ENCODE data around the gene C2orf49. TPM values are rescaled to one million over a fixed set of nuclear protein-coding genes. Genes with fewer than 3 reads are reported as not detected.

Gene C2orf49
- total RNA-seq, 1 donor = 18.1 TPM

DNA sequence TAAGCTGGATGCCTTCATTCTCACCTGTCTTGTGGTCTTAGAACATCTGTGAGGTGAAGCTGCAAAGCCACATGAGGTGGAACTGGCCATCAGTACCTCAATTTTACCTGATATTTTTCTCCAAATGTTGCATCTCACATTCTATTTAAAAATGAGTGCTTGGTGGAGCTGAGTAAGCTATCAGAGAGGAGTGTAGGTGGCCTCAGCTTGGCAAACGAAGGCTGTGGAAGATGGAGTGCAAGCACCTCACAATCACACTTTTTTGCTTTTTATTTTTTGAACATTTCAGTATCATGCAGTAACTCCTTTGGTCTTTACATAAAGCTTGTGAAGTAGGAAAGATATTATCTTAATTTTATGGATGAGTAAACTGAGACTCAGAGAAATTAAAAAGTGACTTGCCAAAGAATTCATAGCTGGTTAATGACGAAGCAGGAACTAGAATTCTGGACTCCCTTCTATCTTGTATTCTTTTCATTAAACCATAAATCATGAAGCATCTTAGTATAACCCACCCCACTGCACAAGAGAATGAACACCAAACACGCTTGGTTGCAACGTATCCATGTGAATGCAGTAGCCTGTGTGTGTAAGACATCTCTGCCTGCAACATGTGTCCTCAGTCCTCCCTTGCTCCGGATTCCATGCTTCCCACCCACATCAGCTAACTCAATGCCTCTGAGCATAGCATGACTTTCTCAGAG, 27.2 kb downstream of the C2orf49 start:
- Histone ChIP-seq H3K4me3 (ENCODE audit: insufficient read depth, low read length) (no peak overlapping the region), H3K36me3 (ENCODE audit: insufficient read depth, low read length) (peaks cover 99% of the 10 kb centered on the region), H4K20me1 (ENCODE audit: insufficient read depth, low read length) (peaks cover 63% of the 10 kb centered on the region), H2AFZ (ENCODE audit: low read length) (no peak overlapping the region), H3K4me1 (ENCODE audit: insufficient read depth, low read length) (peaks cover 55% of the 10 kb centered on the region), H3K27me3 (ENCODE audit: insufficient read depth, low read length) (no peaks in the 10 kb centered on the region), H3K79me2 (ENCODE audit: insufficient read depth, low read length) (peaks cover 55% of the 10 kb centered on the region), H3K4me2 (ENCODE audit: insufficient read depth, low read length) (no peak overlapping the region), H3K27ac (ENCODE audit: low read depth, low read length) (peak overlapping the region; percentile 16), H3K9me3 (ENCODE audit: low read depth, low read length) (no peaks in the 10 kb centered on the region)
- peak; percentile 64 for DNase-seq (ENCODE audit: insufficient read length, low spot score, missing footprints)
- TF ChIP-seq, protein P1, sequence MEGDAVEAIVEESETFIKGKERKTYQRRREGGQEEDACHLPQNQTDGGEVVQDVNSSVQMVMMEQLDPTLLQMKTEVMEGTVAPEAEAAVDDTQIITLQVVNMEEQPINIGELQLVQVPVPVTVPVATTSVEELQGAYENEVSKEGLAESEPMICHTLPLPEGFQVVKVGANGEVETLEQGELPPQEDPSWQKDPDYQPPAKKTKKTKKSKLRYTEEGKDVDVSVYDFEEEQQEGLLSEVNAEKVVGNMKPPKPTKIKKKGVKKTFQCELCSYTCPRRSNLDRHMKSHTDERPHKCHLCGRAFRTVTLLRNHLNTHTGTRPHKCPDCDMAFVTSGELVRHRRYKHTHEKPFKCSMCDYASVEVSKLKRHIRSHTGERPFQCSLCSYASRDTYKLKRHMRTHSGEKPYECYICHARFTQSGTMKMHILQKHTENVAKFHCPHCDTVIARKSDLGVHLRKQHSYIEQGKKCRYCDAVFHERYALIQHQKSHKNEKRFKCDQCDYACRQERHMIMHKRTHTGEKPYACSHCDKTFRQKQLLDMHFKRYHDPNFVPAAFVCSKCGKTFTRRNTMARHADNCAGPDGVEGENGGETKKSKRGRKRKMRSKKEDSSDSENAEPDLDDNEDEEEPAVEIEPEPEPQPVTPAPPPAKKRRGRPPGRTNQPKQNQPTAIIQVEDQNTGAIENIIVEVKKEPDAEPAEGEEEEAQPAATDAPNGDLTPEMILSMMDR (IDR thresholded peaks at IDR 0.05; ENCODE audit: extremely low read depth, low read depth, low read length) = no peak

DNA sequence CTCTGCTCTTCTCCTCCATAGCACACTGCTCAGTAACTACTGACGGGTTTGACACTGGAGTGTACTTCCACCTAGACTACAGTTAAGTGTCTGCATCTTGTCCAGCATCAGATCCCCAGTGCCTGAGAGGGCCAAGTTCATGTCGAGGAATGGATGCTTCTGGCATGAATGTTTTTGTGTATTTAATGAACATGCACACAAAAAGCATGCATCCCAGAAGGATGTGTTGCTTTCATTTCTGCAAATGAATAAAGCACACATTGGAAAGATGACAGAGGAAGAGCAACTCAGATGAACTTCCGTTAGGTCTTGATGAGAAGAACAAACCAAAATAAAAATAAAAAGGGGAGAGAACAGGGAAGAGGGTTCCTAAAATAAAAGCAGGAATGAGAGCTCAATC, 27.9 kb downstream of the C2orf49 start:
- Histone ChIP-seq H2AFZ (ENCODE audit: low read length) (no peak overlapping the region), H3K36me3 (ENCODE audit: insufficient read depth, low read length) (peaks cover 100% of the 10 kb centered on the region), H3K4me2 (ENCODE audit: insufficient read depth, low read length) (no peak overlapping the region), H3K27me3 (ENCODE audit: insufficient read depth, low read length) (no peaks in the 10 kb centered on the region), H4K20me1 (ENCODE audit: insufficient read depth, low read length) (peaks cover 69% of the 10 kb centered on the region), H3K27ac (ENCODE audit: low read depth, low read length) (no peak overlapping the region), H3K4me1 (ENCODE audit: insufficient read depth, low read length) (peaks cover 58% of the 10 kb centered on the region), H3K9me3 (ENCODE audit: low read depth, low read length) (no peaks in the 10 kb centered on the region), H3K4me3 (ENCODE audit: insufficient read depth, low read length) (no peak overlapping the region), H3K79me2 (ENCODE audit: insufficient read depth, low read length) (peaks cover 62% of the 10 kb centered on the region)
- DNase-seq (ENCODE audit: insufficient read length, low spot score, missing footprints) = no peak
- TF ChIP-seq, protein P1 (IDR thresholded peaks at IDR 0.05; ENCODE audit: extremely low read depth, low read depth, low read length) = no peak

DNA sequence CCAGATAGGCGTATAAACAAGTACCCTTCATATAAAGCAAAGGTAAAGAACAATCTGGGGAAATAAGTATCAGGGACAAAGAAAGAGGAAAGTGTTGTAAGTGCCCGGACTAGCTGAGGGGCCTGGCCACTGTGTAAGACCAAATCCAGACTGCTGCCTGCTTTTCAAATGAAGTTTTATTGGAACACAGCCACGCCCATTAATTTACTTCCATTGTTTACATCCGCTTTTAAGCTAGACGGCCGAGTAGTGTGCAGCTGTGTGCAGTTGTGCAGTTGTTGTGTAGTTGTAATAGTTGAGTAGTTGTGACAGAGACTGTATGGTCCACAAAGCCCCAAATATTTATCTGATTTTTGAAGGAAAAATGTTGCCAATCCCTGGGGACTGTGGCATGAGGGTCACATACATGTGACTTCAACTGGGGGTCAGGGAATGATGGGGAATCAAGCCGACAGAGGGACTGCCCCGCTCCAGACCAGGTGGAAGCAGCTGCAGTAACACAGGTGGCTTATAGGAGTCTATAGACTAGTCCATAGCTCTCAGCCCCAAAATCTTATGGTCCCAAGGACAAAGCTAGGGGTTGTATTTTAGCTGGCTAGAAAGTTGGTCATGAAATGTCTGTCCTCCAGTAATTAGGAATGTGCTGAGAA, 31.5 kb downstream of the C2orf49 start:
- Histone ChIP-seq H3K36me3 (ENCODE audit: insufficient read depth, low read length) (peaks cover 100% of the 10 kb centered on the region), H4K20me1 (ENCODE audit: insufficient read depth, low read length) (peaks cover 78% of the 10 kb centered on the region)

More for the DNA sequence above, 31.5 kb downstream of the C2orf49 start:
- Histone ChIP-seq H3K27me3 (ENCODE audit: insufficient read depth, low read length) (no peaks in the 10 kb centered on the region), H3K4me1 (ENCODE audit: insufficient read depth, low read length) (peaks cover 82% of the 10 kb centered on the region), H3K4me2 (ENCODE audit: insufficient read depth, low read length) (no peak overlapping the region), H2AFZ (ENCODE audit: low read length) (no peak overlapping the region), H3K27ac (ENCODE audit: low read depth, low read length) (peak overlapping the region; percentile 70), H3K79me2 (ENCODE audit: insufficient read depth, low read length) (peaks cover 81% of the 10 kb centered on the region), H3K9me3 (ENCODE audit: low read depth, low read length) (no peaks in the 10 kb centered on the region), H3K4me3 (ENCODE audit: insufficient read depth, low read length) (no peak overlapping the region)
- TF ChIP-seq, protein P1 (IDR thresholded peaks at IDR 0.05; ENCODE audit: extremely low read depth, low read depth, low read length) = no peak
- no peak for DNase-seq (ENCODE audit: insufficient read length, low spot score, missing footprints)
